HTR-8/SVneo (cell line): Measurements from ENCODE around the gene MSI2.
A peak's percentile ranks its signal among the peaks of the same experiment; 100 is the strongest.

Experiments used
- DNase-seq: peaks from one replicate; pipeline ENCODE4 v3.0.0; 2011; ENCODE audit warnings: low spot score, mixed read lengths; ENCODE audit not compliant: insufficient read length
- FAIRE-seq: peaks from 2 replicates; lab custom pipeline; 2011; peaks lifted over from hg19 to GRCh38; lab: Jason Lieb, UNC

Gene MSI2

GRCh38 chr17:57556977-57557376, 300.7 kb downstream of the MSI2 start:
- FAIRE-seq (no peak), DNase-seq (no peak)

- DNase-seq: no peak
Observed at GRCh38 chr17:57557416-57557815, 301.1 kb downstream of the MSI2 start.

DNA sequence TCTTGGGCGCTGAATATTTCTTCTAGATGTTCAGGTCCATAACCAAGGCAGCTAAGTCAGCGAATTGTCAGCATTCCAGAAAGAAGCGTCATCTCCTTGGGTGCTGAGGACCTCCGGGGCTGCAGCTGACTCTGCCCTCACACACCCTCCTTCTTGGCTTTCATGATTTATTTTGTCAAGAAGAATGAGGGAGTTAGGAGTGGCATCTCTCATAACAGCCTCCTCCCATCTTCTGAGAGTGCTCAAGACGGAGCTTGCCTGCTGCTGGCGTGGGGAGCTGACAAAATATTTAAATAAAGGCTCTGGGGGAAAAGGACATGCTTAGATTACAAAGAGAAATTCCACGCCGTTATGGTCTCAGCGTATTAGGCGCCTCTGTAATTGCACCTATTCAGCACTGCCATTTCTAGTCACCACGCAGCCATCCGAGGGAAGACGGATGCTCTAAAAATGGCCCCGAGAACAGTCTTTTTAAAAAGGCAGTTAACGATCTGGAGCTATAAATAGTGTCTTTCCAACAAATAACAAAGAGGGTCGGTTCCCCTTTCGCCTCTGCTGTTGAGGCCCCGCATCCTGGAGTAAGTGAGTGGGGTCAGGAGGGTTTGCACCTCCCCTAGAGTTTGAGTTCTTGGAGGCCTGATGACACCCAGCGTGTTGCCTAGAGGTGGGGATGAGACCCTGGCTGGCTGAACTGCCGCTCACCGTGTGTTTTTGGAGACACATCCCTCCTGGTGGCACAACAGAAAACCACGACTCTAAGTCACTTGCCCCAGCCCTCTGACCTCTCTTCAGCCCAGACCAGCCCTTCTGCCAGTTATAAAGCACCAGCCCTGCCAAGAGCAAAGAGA, 301.7 kb downstream of the MSI2 start:
- FAIRE-seq (peak; percentile 98), DNase-seq (peak; percentile 98)

More at GRCh38 chr17:57557416-57557815, 301.1 kb downstream of the MSI2 start:
- FAIRE-seq: no peak

GRCh38 chr17:57559226-57559625, 302.9 kb downstream of the MSI2 start:
- no peak for DNase-seq

GRCh38 chr17:57559634-57560318, 303.5 kb downstream of the MSI2 start:
- FAIRE-seq: peak; percentile 40

More at GRCh38 chr17:57559226-57559625, 302.9 kb downstream of the MSI2 start:
- peak; percentile 59 for FAIRE-seq

GRCh38 chr17:57560319-57560705, 304.0 kb downstream of the MSI2 start:
- no peak for DNase-seq
- FAIRE-seq: no peak

More at GRCh38 chr17:57559634-57560318, 303.5 kb downstream of the MSI2 start:
- no peak for DNase-seq

DNA sequence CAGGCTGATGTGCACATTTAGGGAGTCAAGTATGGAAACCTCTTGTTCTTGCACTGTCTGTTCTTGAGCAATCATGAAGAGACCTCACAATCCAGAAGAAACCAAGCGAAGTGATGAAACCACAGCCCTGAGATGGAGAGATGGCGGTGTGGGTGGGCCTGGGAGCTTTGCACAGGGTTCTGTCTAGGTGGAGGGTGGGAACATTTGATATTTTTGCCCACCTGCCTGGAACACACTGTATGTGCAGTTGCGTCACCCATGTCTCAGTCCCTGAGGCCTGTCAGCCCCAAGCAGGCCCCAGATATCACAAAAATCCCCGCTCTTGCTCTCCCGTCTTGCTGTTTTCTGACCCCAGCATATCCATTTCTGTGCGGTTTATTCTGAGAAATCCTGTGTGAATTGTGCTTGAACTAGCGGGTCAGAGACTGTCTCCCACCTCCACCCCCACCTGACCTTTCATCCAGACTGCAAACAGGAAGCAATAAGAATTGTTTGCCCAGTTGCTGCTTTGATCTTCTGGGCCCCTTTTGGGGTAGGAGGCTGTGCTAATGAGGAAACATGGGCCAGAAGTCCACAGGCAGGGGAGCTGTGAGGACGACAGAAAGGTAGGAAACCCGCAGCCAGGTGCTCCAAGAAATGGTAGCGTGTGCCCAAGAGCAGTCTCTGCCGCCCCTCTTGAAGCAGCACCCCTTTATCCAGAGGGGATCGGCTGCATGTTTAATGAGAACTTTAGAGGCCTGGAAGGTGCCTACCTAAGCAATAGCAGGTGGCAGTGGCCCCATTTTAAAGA, 304.9 kb downstream of the MSI2 start:
- DNase-seq (no peak), FAIRE-seq (no peak)

DNA sequence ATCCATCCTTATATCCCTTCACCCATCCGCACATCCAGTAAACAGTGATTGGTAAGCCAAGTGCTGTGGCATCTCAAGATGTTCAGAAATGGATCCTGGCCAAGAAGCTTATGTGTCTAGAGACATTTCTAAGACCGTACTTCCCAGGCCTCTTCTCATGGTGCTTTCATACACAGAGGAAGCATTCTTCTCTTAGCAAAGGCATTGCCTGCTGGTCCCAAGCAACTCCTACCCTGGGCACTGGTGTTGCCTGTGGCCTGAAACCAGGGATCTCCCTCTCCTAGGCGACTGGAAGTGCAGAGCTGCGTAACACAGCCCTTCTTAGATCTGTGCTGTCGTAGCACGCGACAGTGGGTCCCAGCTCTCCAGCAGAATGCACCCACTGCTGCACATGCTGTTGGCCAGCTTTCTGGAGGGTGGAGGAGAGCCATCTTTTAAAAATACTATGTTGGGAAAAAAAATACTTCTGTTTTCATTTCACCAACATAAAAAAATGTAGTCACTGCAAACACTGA, 305.9 kb downstream of the MSI2 start:
- DNase-seq (no peak), FAIRE-seq (no peak)

DNA sequence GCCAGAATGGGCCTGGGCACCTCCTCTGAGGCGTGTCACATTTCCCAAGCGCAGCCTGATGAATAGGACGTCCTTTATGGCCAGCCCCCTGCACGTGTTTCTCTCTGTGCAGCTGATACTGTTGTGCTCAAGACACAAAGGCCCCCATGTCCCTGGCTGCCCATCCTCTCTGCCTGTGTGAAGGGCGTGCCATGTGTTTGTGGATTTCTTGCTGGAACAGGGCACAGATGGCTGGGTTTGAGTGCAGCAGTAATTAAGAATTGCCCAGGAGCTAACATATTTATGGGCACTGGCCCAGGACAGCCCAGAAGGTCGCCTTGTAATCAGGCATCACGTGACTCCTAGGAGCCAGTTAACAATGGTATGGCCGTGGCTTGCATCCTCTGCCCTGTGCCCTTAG, 307.6 kb downstream of the MSI2 start:
- DNase-seq: no peak

GRCh38 chr17:57565176-57565575, 308.9 kb downstream of the MSI2 start:
- DNase-seq (no peak), FAIRE-seq (no peak)

More for the DNA sequence above, 307.6 kb downstream of the MSI2 start:
- FAIRE-seq: peak; percentile 33

- no peak for FAIRE-seq
- DNase-seq: no peak
Observed at GRCh38 chr17:57566721-57567120, 310.4 kb downstream of the MSI2 start.

DNA sequence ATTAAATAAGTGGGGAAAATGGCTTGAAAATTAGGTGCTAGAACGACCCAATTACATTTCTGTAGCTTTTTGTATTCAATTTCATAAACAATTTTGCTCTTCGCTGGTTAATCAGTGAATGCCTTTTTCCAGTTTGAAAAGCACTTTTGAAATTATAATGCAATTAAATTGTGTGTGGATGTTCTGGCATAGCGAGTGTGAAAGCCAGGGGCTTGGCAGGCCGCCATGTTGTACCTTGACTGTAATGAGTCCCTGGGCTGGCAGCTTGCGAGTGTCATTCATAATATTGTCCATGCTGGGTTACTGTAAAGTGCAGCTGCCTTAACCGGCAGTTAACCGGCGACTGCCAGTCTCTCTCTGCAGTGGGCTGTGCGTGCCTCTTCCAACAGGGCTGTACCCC, 310.9 kb downstream of the MSI2 start:
- FAIRE-seq (no peak), DNase-seq (no peak)

DNA sequence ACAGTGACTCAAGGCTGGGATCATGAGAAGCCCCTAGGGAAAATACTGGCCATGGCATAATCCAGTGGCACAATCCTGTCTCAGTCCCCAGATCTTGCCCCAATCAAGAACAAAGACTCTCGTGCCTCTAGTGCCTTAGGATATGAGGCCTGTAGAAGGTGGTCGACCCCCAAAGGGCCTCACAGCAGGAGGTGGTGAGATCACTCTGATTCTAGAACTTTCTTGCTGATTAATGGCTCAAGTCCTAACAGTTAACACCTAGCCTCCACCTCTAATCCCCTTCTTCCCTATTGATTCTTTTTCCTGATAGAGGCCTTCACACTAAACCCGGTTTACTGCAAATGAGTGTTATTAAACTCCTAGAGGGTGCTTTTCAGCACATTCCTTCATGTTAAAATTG, 312.0 kb downstream of the MSI2 start:
- DNase-seq (no peak), FAIRE-seq (no peak)

- no peak for FAIRE-seq
- DNase-seq: no peak
Observed at GRCh38 chr17:57569021-57569420, 312.7 kb downstream of the MSI2 start.

GRCh38 chr17:57569853-57570252, 313.5 kb downstream of the MSI2 start:
- FAIRE-seq: no peak

GRCh38 chr17:57570724-57571344, 314.5 kb downstream of the MSI2 start:
- DNase-seq (no peak), FAIRE-seq (no peak)

More at GRCh38 chr17:57569853-57570252, 313.5 kb downstream of the MSI2 start:
- DNase-seq: no peak

GRCh38 chr17:57572062-57572461, 315.7 kb downstream of the MSI2 start:
- FAIRE-seq: no peak
- DNase-seq: no peak

- DNase-seq: no peak
- no peak for FAIRE-seq
Observed at GRCh38 chr17:57572600-57572999, 316.3 kb downstream of the MSI2 start.

DNA sequence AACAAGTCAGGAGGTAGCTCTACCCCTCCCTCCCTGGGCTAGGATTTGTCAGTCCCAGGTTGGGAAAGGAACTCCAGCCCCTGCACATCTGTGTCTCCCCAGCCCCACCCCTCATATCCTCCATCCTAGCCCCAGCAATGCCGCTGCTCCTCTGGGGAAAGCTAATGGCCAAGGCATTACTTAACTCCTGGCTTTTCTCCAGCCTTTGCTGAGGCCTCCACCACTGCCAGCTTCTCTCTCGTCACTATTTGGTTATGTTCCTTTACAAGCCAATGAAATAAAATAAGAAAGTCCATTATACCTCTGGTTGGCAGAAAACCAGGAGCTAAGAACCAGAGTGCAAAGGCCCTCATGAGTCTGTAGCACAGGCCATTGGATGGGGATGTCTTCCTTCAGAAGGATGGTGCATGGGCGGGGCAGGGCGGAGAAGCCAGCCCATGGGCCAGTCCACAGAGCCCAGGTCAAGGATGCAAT, 317.8 kb downstream of the MSI2 start:
- no peak for DNase-seq
- no peak for FAIRE-seq

GRCh38 chr17:57576744-57577143, 320.4 kb downstream of the MSI2 start:
- DNase-seq: no peak
- no peak for FAIRE-seq
